Skeletal muscle satellite cell (primary cell): Measurements from ENCODE around the gene DIPK1B.

Experiments
- H3K27me3 ChIP-seq: 2 replicates; pipeline ENCODE4 v1.7.0; 2013; ENCODE audit warnings: low read length; ENCODE audit not compliant: control insufficient read depth, insufficient read depth
- H3K36me3 ChIP-seq: 2 replicates; pipeline ENCODE4 v1.7.0; 2013; ENCODE audit warnings: mild to moderate bottlenecking, control low read depth, low read length; ENCODE audit not compliant: insufficient read depth
- H3K4me1 ChIP-seq: 2 replicates; pipeline ENCODE4 v1.7.0; 2013; ENCODE audit warnings: low read length; ENCODE audit not compliant: control insufficient read depth, insufficient read depth
- H3K4me2 ChIP-seq: 2 replicates; pipeline ENCODE4 v1.7.0; 2013; ENCODE audit warnings: mild to moderate bottlenecking, low read length
- H3K4me3 ChIP-seq: 2 replicates; pipeline ENCODE4 v1.7.0; 2013; ENCODE audit warnings: low read length
- H3K9ac ChIP-seq: 2 replicates; pipeline ENCODE4 v1.7.0; 2013; ENCODE audit warnings: mild to moderate bottlenecking, low read depth, low read length, moderate library complexity
- H3K9me3 ChIP-seq: replicated peaks from 2 replicates; pipeline ENCODE4 v1.7.0; 2013; ENCODE audit warnings: mild to moderate bottlenecking, control low read depth, low read length

DIPK1B gene

DNA sequence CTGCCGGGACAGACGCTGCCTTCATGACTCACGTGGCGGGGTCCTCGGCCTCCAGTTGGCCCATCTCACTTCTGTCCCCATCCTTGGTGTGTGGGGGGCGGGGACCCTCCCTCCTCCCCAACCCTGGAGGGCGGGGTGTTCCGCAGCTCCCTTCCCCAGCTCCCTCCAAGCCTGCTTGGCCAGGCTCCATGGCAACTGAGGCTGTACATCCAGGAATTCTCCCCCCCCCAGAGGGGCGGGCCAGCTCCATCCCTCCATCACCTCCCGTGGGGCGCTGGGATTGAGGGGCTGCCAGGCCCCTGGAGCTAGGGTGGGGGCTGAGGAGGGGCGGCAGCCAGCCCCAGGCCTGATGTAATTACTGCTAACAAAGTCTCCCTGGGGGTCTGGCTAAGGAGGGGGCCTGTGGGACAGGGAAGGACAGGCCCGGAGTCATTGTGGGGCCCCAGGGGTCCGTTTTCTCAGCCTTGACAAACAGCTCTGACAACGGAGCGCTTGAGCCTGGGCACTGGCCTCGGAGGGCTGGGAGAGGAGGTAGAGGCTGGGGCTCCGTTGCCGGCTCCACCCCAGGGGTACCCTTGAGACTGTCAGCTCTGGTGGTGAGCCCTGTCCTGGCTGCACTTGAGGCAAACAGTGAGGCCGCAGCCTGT lies 8.0 kb downstream of the DIPK1B start:
- H3K36me3 ChIP-seq = peaks cover 28% of the 10 kb centered on the region
- no peak overlapping the region for H3K4me3 ChIP-seq
- H3K4me2 ChIP-seq = no peak overlapping the region
- H3K4me1 ChIP-seq = peaks cover 9% of the 10 kb centered on the region
- no peak overlapping the region for H3K9ac ChIP-seq
- H3K27me3 ChIP-seq = peaks cover 5% of the 10 kb centered on the region
- no peaks in the 10 kb centered on the region for H3K9me3 ChIP-seq

DNA sequence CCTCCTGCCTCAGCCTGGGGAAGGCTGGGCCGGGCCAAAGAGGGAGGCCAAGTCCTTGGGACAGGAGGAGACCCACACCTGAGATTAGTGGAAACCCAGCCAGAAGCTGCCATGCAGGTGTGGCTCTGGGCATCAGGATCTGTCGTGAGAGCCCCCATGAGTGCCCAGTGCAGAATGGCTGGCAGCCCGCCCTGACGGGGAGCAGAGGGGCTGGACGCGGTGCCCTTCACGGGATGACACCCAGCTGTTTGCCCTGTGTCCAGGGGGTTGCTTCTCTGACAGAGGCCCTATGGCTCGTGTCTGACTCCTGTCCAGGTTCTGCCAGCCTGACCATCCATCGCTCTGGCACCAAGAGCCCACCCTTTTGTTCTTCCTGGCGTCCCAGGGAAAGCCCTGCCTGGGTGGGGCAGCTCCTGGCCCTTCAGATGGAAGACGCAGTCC lies 8.5 kb downstream of the DIPK1B start:
- Histone ChIP-seq H3K27me3 (peaks cover 1% of the 10 kb centered on the region), H3K36me3 (peaks cover 33% of the 10 kb centered on the region), H3K4me2 (no peak overlapping the region), H3K9ac (no peak overlapping the region), H3K4me1 (peaks cover 15% of the 10 kb centered on the region), H3K9me3 (no peaks in the 10 kb centered on the region), H3K4me3 (no peak overlapping the region)

DNA sequence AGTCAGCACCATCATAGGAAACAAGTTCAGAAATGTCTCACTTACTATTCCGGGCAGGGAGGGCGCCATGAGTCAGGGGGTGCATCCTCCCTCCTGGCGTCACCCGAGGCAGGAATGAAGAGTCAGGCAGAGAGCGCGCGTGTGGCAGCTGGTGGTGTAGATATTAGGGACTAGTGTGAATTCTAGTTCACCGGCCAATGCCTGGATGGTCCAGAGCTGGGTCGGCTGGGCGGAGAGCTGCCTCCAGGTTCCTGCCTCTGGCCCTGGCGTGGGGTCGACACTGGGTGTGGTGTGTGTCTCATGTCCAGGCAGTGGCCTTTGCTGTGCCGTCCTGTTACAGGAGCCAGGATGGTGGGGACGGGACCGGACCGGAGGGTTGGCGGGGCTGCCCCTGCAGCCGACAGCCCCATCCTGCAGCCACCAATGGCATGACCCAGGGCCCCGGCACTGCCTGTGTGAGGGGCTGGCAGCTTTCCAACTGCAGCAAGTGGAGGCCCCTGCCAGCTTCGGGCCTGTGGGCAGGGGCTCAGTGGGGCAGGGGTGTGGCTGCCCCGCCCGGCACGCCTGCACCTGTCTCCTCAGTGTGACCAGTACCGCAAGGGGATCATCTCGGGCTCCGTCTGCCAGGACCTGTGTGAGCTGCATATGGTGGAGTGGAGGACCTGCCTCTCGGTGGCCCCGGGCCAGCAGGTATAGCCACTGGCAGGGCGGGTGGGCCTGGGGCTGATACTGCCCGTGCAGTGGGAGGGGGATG lies 9.1 kb downstream of the DIPK1B start:
- Histone ChIP-seq H3K4me2 (no peak overlapping the region), H3K27me3 (no peaks in the 10 kb centered on the region), H3K36me3 (peaks cover 39% of the 10 kb centered on the region), H3K9ac (no peak overlapping the region), H3K4me3 (no peak overlapping the region), H3K4me1 (peaks cover 21% of the 10 kb centered on the region), H3K9me3 (no peaks in the 10 kb centered on the region)

GRCh38 chr9:136722093-136722968 lies 10.0 kb downstream of the DIPK1B start:
- Histone ChIP-seq H3K4me3 (no peak overlapping the region), H3K9ac (no peak overlapping the region), H3K27me3 (no peaks in the 10 kb centered on the region), H3K36me3 (peaks cover 44% of the 10 kb centered on the region), H3K9me3 (no peaks in the 10 kb centered on the region), H3K4me2 (no peak overlapping the region), H3K4me1 (peaks cover 25% of the 10 kb centered on the region)

GRCh38 chr9:136722969-136723356 lies 10.6 kb downstream of the DIPK1B start:
- H3K9me3 ChIP-seq = no peaks in the 10 kb centered on the region
- H3K36me3 ChIP-seq = peaks cover 44% of the 10 kb centered on the region
- no peaks in the 10 kb centered on the region for H3K27me3 ChIP-seq
- peaks cover 25% of the 10 kb centered on the region for H3K4me1 ChIP-seq
- H3K4me3 ChIP-seq = no peak overlapping the region
- H3K4me2 ChIP-seq = no peak overlapping the region
- H3K9ac ChIP-seq = no peak overlapping the region

- Histone ChIP-seq H3K4me3 (no peak overlapping the region), H3K27me3 (no peaks in the 10 kb centered on the region), H3K36me3 (peaks cover 44% of the 10 kb centered on the region), H3K9ac (no peak overlapping the region), H3K4me1 (peaks cover 25% of the 10 kb centered on the region), H3K4me2 (no peak overlapping the region), H3K9me3 (no peaks in the 10 kb centered on the region)
These were observed 11.1 kb downstream of the DIPK1B start for GRCh38 chr9:136723362-136723976.

- H3K4me2 ChIP-seq = no peak overlapping the region
- H3K4me3 ChIP-seq = no peak overlapping the region
- H3K9ac ChIP-seq = no peak overlapping the region
- H3K36me3 ChIP-seq = peaks cover 44% of the 10 kb centered on the region
- no peaks in the 10 kb centered on the region for H3K27me3 ChIP-seq
- peaks cover 28% of the 10 kb centered on the region for H3K4me1 ChIP-seq
- H3K9me3 ChIP-seq = no peaks in the 10 kb centered on the region
These were observed 11.6 kb downstream of the DIPK1B start for GRCh38 chr9:136723989-136724388.

DNA sequence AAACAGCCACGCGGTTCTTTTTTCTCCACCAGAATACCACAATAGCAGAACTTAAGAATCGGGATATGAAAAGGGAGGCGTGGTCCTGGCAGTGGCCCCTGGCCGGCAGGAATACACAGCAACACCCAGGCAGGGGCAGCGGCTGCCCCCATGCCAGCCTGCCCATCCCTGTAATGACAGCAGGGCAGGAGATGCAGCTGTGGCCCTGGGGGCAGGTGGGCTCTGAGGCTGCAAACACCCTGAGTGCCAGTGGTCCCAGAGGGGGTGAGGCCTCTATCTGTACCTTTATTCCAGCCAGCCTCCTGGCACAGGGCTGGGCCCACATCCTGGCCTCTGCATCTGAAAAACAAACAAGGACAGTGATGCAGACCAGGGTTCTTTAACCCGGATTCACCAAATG lies 12.4 kb downstream of the DIPK1B start:
- Histone ChIP-seq H3K36me3 (peaks cover 44% of the 10 kb centered on the region), H3K9me3 (no peaks in the 10 kb centered on the region), H3K4me3 (no peak overlapping the region), H3K4me1 (peaks cover 33% of the 10 kb centered on the region), H3K4me2 (no peak overlapping the region), H3K27me3 (no peaks in the 10 kb centered on the region), H3K9ac (no peak overlapping the region)

GRCh38 chr9:136725612-136726011 lies 13.2 kb downstream of the DIPK1B start:
- H3K9me3 ChIP-seq = no peaks in the 10 kb centered on the region
- peak overlapping the region; percentile 99 for H3K4me2 ChIP-seq
- H3K27me3 ChIP-seq = no peaks in the 10 kb centered on the region
- H3K4me3 ChIP-seq = peak overlapping the region; percentile 96
- peaks cover 33% of the 10 kb centered on the region for H3K4me1 ChIP-seq
- peak overlapping the region; percentile 41 for H3K9ac ChIP-seq
- H3K36me3 ChIP-seq = peaks cover 44% of the 10 kb centered on the region

DNA sequence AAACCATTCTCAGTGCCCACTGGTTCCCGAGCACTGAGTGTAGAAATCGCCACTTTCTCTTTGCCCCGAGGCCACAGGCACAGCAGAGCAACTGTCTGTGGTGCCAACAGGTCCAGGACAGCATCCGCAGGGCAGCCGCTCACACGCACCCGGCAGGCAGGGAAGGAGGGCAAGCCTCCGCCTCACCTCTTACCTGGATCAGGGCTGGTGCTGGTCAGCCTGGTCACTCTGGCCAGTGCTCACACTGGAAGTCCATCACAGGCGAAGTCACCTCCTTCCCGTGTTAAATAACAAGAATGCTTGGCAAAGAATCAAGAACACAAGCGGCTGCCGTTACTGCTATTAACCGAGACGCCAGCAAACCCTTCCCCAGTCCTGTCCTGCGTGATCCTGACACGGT lies 13.7 kb downstream of the DIPK1B start:
- H3K9ac ChIP-seq = peak overlapping the region; percentile 95
- peaks cover 31% of the 10 kb centered on the region for H3K4me1 ChIP-seq
- H3K4me2 ChIP-seq = peak overlapping the region; percentile 99
- H3K27me3 ChIP-seq = no peaks in the 10 kb centered on the region
- peaks cover 44% of the 10 kb centered on the region for H3K36me3 ChIP-seq
- H3K9me3 ChIP-seq = no peaks in the 10 kb centered on the region
- peak overlapping the region; percentile 96 for H3K4me3 ChIP-seq

DNA sequence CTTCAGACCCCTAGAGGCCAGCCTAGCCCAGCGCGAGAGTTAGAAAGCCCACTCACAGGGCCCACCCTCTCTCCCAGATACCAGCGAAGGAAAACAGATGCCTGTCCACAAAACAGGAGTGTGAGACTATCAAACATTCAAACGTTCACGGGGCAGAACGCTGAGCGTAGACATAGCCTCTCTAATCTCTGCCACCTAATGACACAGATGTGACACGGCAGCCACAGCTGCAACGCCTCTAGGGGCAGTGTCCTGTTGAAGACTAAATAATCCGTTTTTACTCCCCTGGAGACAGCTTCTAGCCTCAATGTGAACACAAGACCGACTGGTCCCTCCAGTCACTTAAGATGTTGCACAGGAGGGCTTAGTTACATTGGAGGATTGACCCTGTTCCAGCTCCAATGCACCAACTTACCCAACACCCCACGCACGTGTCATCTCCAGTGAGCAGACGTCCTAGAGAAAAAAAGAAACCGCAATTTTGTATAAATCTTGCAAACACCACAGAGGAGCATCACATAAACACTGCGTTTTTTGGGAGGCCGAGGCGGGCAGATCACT lies 14.3 kb downstream of the DIPK1B start:
- peak overlapping the region; percentile 95 for H3K9ac ChIP-seq
- no peaks in the 10 kb centered on the region for H3K27me3 ChIP-seq
- H3K36me3 ChIP-seq = peaks cover 44% of the 10 kb centered on the region
- H3K4me1 ChIP-seq = peaks cover 25% of the 10 kb centered on the region
- H3K4me2 ChIP-seq = peak overlapping the region; percentile 99
- H3K9me3 ChIP-seq = no peaks in the 10 kb centered on the region
- peak overlapping the region; percentile 96 for H3K4me3 ChIP-seq
